ENCODE data around the gene HIVEP3.

Gene HIVEP3

DNA sequence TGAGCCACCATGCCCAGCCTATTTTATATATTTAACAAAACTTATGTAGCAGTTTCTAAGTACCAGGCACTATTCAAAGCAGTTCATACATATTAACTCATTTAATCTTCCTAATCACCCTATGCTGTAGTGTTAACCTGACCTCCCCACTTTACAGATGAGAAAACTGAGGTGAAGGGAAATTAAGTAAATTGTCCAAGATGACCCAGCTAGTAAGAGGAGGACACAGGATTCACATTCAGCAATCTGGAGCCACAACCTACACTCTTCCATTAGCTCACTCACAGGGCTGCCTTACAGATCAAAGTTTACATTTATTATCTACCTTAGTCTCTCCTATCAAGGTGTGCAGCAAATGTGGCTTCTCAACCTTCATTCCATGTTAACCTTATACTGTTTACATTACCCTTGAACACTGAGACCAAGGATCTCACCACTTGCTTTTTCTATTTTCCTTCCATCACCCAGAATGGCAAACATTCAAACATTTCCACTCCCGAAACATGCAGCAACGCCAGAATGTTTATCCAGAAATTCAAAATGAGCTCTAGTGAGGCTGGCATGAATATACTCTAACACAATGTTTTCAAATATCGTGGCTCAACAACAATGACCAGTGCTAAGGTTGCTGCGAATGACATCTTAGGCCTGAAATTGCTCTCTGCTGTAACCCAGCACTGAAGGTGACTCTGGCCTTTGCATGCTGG, 24.5 kb downstream of the HIVEP3 start:
- Histone ChIP-seq H3K27me3 (ENCODE audit: insufficient read depth, low read length) (0 out of 2 replicates have a peak, but pooled peaks cover 4% of the 10 kb centered on the region), H3K36me3 (ENCODE audit: insufficient read depth, low read length) (no peaks in the 10 kb centered on the region), H3K4me2 (ENCODE audit: low read length) (no peak overlapping the region), H4K20me1 (ENCODE audit: insufficient read depth, low read length) (no peaks in the 10 kb centered on the region), H3K79me2 (ENCODE audit: insufficient read depth, low read length) (no peaks in the 10 kb centered on the region), H2AFZ (ENCODE audit: low read length) (no peak overlapping the region), H3K9me3 (ENCODE audit: low read length) (no peaks in the 10 kb centered on the region), H3K27ac (ENCODE audit: low read depth, low read length, poor library complexity, severe bottlenecking) (no peak overlapping the region), H3K9me2 (ENCODE audit: low read depth, low read length) (no peaks in the 10 kb centered on the region), H3K4me1 (ENCODE audit: insufficient read depth, low read length, severe bottlenecking) (no peaks in the 10 kb centered on the region), H3F3A (ENCODE audit: insufficient read depth, low read length) (no peaks in the 10 kb centered on the region), H3K9ac (ENCODE audit: low read length) (no peak overlapping the region), H3K4me3 (ENCODE audit: low read depth, low read length, poor library complexity, severe bottlenecking) (no peak overlapping the region)
- TF ChIP-seq EZH2 (IDR thresholded peaks at IDR 0.05; ENCODE audit: borderline replicate concordance, low read length) = no peak
- no peak for TF ChIP-seq CTCF (IDR thresholded peaks at IDR 0.05; ENCODE audit: low read length)

DNA sequence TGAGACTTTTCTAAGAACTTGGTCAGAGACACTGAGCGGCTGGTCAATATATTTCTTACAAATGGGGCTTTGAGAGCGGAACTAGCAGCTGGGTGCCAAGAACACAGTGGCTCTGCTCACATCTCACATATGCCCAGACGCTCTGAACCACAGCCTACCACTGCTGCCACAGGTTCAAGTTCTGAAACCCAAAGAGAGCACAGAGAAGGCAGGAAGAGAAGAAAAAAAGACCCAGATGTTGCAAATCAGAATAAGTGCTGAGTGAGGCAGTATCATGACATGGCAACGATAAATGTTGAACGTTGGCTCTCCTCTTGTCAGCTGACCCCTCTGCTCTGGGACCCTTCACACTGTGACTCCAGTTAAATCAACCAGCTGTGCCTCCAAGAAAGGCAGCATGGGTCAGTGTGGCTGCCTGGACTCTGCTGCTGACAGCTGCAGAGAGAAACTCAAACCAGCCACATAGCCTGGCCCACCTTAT, 26.4 kb downstream of the HIVEP3 start:
- H3K36me3 ChIP-seq (ENCODE audit: insufficient read depth, low read length) = no peaks in the 10 kb centered on the region
- H2AFZ ChIP-seq (ENCODE audit: low read length) = no peak overlapping the region
- H4K20me1 ChIP-seq (ENCODE audit: insufficient read depth, low read length) = no peaks in the 10 kb centered on the region
- H3K4me2 ChIP-seq (ENCODE audit: low read length) = no peak overlapping the region
- H3K9me3 ChIP-seq (ENCODE audit: low read length) = no peaks in the 10 kb centered on the region
- H3K9ac ChIP-seq (ENCODE audit: low read length) = no peak overlapping the region
- H3K27me3 ChIP-seq (ENCODE audit: insufficient read depth, low read length) = 0 out of 2 replicates have a peak, but pooled peaks cover 4% of the 10 kb centered on the region
- H3K9me2 ChIP-seq (ENCODE audit: low read depth, low read length) = no peaks in the 10 kb centered on the region
- no peaks in the 10 kb centered on the region for H3F3A ChIP-seq (ENCODE audit: insufficient read depth, low read length)
- no peak overlapping the region for H3K27ac ChIP-seq (ENCODE audit: low read depth, low read length, poor library complexity, severe bottlenecking)
- no peak overlapping the region for H3K4me3 ChIP-seq (ENCODE audit: low read depth, low read length, poor library complexity, severe bottlenecking)
- H3K4me1 ChIP-seq (ENCODE audit: insufficient read depth, low read length, severe bottlenecking) = no peaks in the 10 kb centered on the region
- H3K79me2 ChIP-seq (ENCODE audit: insufficient read depth, low read length) = no peaks in the 10 kb centered on the region
- TF ChIP-seq CTCF (IDR thresholded peaks at IDR 0.05; ENCODE audit: low read length) (no peak), EZH2 (IDR thresholded peaks at IDR 0.05; ENCODE audit: borderline replicate concordance, low read length) (no peak)

GRCh38 chr1:41891199-41891896, 27.4 kb downstream of the HIVEP3 start:
- no peak; the same call in 1 of the 2 replicates for TF ChIP-seq CTCF (IDR thresholded peaks at IDR 0.05; ENCODE audit: low read length)
- no peak for TF ChIP-seq EZH2 (IDR thresholded peaks at IDR 0.05; ENCODE audit: borderline replicate concordance, low read length)
- no peaks in the 10 kb centered on the region for H3K9me2 ChIP-seq (ENCODE audit: low read depth, low read length)
- H3K36me3 ChIP-seq (ENCODE audit: insufficient read depth, low read length) = no peaks in the 10 kb centered on the region
- no peak overlapping the region for H3K9ac ChIP-seq (ENCODE audit: low read length)
- H4K20me1 ChIP-seq (ENCODE audit: insufficient read depth, low read length) = no peaks in the 10 kb centered on the region
- H3K4me3 ChIP-seq (ENCODE audit: low read depth, low read length, poor library complexity, severe bottlenecking) = peak overlapping the region; percentile 32
- no peaks in the 10 kb centered on the region for H3F3A ChIP-seq (ENCODE audit: insufficient read depth, low read length)
- H3K27ac ChIP-seq (ENCODE audit: low read depth, low read length, poor library complexity, severe bottlenecking) = no peak overlapping the region
- no peaks in the 10 kb centered on the region for H3K4me1 ChIP-seq (ENCODE audit: insufficient read depth, low read length, severe bottlenecking)
- peak overlapping the region; percentile 55 for H3K4me2 ChIP-seq (ENCODE audit: low read length)
- H3K9me3 ChIP-seq (ENCODE audit: low read length) = no peaks in the 10 kb centered on the region
- 0 out of 2 replicates have a peak, but pooled peaks cover 4% of the 10 kb centered on the region for H3K27me3 ChIP-seq (ENCODE audit: insufficient read depth, low read length)
- no peak overlapping the region for H2AFZ ChIP-seq (ENCODE audit: low read length)
- no peaks in the 10 kb centered on the region for H3K79me2 ChIP-seq (ENCODE audit: insufficient read depth, low read length)

All from OCI-LY1 (cell line).